Measurements from ENCODE around the gene NOXRED1. TPM values are rescaled to one million over a fixed set of nuclear protein-coding genes. Genes with fewer than 3 reads are reported as not detected.

Gene NOXRED1
- total RNA-seq, 1 donor from 2014 or later = 1.2 TPM

DNA sequence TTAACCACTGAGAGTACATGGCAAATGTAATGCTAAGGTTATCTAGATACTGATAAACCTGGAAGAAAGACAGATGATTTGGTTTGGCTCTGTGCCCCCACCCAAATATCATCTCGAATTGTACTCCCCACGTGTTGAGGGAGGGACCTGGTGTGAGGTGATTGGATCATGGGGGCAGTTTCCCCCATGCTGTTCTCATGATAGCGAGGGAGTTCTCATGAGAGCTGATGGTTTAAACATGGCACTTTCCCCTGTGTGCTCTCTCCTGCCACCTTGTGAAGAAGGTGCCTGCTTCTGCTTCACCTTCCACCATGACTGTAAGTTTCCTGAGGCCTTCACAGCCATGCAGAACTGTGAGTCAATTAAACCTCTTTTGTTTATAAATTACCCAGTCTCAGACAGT, 14.2 kb downstream of the NOXRED1 start:
- Mint-ChIP-seq H3K9me3 (ENCODE audit: low read depth) (no peaks in the 10 kb centered on the region), H3K4me3 (ENCODE audit: low read depth) (no peak overlapping the region), H3K27me3 (no peaks in the 10 kb centered on the region), H3K27ac (no peak overlapping the region), H3K36me3 (ENCODE audit: insufficient read depth) (no peaks in the 10 kb centered on the region), H3K4me1 (ENCODE audit: low read depth) (no peaks in the 10 kb centered on the region)
- TF ChIP-seq, protein P1, sequence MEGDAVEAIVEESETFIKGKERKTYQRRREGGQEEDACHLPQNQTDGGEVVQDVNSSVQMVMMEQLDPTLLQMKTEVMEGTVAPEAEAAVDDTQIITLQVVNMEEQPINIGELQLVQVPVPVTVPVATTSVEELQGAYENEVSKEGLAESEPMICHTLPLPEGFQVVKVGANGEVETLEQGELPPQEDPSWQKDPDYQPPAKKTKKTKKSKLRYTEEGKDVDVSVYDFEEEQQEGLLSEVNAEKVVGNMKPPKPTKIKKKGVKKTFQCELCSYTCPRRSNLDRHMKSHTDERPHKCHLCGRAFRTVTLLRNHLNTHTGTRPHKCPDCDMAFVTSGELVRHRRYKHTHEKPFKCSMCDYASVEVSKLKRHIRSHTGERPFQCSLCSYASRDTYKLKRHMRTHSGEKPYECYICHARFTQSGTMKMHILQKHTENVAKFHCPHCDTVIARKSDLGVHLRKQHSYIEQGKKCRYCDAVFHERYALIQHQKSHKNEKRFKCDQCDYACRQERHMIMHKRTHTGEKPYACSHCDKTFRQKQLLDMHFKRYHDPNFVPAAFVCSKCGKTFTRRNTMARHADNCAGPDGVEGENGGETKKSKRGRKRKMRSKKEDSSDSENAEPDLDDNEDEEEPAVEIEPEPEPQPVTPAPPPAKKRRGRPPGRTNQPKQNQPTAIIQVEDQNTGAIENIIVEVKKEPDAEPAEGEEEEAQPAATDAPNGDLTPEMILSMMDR (IDR thresholded peaks at IDR 0.05; ENCODE audit: unreplicated experiment) = peak; percentile 40
- no peak for DNase-seq (ENCODE audit: low spot score, unreplicated experiment)

DNA sequence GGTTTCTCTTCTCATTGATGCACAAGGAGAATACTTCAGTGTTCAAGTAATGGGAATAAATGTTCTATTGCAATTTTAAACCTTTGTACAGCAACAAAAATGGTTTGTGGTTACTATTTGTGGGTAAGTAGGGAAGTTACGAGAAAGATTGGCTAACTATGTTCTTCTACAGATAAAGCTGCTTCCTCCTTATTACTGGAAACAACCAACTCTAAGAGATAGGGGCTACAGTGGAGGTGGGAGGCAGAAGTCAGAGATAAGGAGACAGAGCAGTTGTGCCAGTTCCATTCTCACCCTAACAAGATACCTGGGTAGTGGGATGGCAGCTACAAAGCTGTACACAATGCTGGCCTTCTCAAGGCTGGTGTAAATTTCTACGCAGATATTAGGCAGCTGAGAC, 16.2 kb downstream of the NOXRED1 start:
- no peaks in the 10 kb centered on the region for H3K27me3 Mint-ChIP-seq
- H3K36me3 Mint-ChIP-seq (ENCODE audit: insufficient read depth) = no peaks in the 10 kb centered on the region
- H3K9me3 Mint-ChIP-seq (ENCODE audit: low read depth) = no peaks in the 10 kb centered on the region
- no peaks in the 10 kb centered on the region for H3K4me1 Mint-ChIP-seq (ENCODE audit: low read depth)
- H3K4me3 Mint-ChIP-seq (ENCODE audit: low read depth) = no peak overlapping the region
- no peak overlapping the region for H3K27ac Mint-ChIP-seq
- no peak for DNase-seq (ENCODE audit: low spot score, unreplicated experiment)
- TF ChIP-seq, protein P1 (IDR thresholded peaks at IDR 0.05; ENCODE audit: unreplicated experiment) = no peak

DNA sequence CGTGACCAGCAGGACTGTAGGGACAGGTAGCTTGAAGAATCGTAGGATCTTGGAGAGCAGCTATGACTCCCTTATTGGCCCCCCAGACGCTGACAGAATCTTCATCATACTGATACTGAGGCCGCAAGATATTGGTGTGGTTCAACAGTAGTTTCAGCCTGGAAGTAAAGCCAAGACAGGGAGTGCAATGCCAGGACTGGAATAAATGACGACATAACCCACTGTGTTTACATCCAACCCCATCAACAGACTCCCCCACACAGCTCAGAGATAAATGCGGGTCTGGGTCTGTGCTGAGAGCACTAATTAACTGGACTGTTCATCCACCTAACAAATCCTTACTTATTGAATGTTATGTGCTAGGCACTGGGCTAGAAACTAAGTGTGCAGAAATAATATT, 16.6 kb downstream of the NOXRED1 start:
- no peak for DNase-seq (ENCODE audit: low spot score, unreplicated experiment)
- Mint-ChIP-seq H3K9me3 (ENCODE audit: low read depth) (no peaks in the 10 kb centered on the region), H3K4me3 (ENCODE audit: low read depth) (no peak overlapping the region), H3K4me1 (ENCODE audit: low read depth) (no peaks in the 10 kb centered on the region), H3K27me3 (no peaks in the 10 kb centered on the region), H3K36me3 (ENCODE audit: insufficient read depth) (no peaks in the 10 kb centered on the region), H3K27ac (no peak overlapping the region)
- TF ChIP-seq, protein P1 (IDR thresholded peaks at IDR 0.05; ENCODE audit: unreplicated experiment) = no peak

DNA sequence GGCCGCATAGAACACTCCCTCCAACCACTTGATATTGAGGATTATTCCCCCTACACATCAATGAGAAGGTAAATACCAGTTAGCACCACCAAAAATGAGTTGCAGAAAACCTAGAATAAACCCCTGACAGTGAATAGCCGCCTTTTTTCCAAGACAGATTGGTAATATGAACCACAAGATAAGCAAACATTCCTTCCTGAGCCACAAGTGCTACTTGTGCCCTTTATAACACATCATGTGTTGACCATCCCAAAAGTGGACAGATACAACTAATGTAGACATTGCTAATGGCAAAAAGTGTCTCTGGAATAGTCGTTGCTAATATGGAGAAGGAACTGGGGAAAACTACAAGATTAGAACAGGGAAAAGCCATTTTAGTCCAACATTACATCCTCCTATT, 17.2 kb downstream of the NOXRED1 start:
- no peaks in the 10 kb centered on the region for H3K9me3 Mint-ChIP-seq (ENCODE audit: low read depth)
- H3K27ac Mint-ChIP-seq = peak overlapping the region; percentile 23
- H3K4me3 Mint-ChIP-seq (ENCODE audit: low read depth) = no peak overlapping the region
- TF ChIP-seq, protein P1 (IDR thresholded peaks at IDR 0.05; ENCODE audit: unreplicated experiment) = no peak
- no peaks in the 10 kb centered on the region for H3K27me3 Mint-ChIP-seq
- H3K4me1 Mint-ChIP-seq (ENCODE audit: low read depth) = no peaks in the 10 kb centered on the region
- no peaks in the 10 kb centered on the region for H3K36me3 Mint-ChIP-seq (ENCODE audit: insufficient read depth)
- no peak for DNase-seq (ENCODE audit: low spot score, unreplicated experiment)

DNA sequence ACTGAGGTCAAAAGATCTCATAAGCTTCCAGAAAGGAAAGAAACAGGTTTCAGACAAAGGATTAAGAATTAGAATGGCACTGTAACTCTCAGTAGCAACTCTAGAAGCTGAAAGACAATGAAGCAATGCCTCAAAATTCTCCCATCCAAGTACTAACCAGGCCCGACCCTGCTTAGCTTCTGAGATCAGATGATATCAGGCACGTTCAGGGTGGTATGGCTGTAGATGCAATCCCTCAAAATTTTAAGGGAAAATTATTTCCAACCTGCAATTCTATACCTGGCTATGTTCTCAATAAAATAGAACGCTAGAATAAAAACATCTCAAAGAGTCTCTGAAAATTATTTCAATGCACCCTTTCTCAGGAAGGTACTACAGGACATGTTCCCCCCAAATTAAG, 19.6 kb downstream of the NOXRED1 start:
- TF ChIP-seq, protein P1 (IDR thresholded peaks at IDR 0.05; ENCODE audit: unreplicated experiment) = no peak
- Mint-ChIP-seq H3K27ac (no peak overlapping the region), H3K9me3 (ENCODE audit: low read depth) (no peaks in the 10 kb centered on the region), H3K4me1 (ENCODE audit: low read depth) (no peaks in the 10 kb centered on the region), H3K4me3 (ENCODE audit: low read depth) (no peak overlapping the region), H3K36me3 (ENCODE audit: insufficient read depth) (no peaks in the 10 kb centered on the region), H3K27me3 (no peaks in the 10 kb centered on the region)
- no peak for DNase-seq (ENCODE audit: low spot score, unreplicated experiment)
